ENCODE results near the gene IRF4.

DNA sequence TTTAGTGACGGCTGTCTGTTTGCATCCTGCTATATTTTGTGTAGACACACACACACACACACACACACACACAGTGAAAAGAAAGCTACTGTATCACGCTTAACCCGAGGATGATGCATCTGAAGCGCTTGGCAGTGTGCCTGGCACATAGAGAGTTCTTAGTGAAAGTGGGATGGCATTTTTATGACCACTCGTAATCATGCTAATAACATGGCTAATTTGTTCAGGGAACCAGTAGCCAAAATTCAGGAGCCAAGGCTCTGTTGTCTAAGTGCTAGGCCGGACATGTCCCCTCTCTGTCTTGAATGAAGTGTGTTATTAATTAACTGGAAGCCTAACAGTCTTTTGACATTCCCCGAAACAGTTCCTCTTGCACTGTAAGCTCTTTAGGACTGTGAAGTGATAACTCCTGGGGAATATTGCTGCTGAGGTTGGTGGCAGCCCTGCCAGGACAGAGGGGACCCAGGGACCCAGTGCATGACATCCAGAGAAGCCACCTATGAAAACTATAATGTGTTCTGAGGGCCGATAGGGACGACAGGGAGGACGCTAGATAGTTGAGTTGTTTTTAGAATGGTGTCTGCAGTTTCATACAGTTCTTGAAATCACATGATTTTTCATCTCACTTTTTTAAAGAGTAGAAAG is 45.0 kb upstream of the IRF4 start:
- TF ChIP-seq, protein P1, sequence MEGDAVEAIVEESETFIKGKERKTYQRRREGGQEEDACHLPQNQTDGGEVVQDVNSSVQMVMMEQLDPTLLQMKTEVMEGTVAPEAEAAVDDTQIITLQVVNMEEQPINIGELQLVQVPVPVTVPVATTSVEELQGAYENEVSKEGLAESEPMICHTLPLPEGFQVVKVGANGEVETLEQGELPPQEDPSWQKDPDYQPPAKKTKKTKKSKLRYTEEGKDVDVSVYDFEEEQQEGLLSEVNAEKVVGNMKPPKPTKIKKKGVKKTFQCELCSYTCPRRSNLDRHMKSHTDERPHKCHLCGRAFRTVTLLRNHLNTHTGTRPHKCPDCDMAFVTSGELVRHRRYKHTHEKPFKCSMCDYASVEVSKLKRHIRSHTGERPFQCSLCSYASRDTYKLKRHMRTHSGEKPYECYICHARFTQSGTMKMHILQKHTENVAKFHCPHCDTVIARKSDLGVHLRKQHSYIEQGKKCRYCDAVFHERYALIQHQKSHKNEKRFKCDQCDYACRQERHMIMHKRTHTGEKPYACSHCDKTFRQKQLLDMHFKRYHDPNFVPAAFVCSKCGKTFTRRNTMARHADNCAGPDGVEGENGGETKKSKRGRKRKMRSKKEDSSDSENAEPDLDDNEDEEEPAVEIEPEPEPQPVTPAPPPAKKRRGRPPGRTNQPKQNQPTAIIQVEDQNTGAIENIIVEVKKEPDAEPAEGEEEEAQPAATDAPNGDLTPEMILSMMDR (conservative IDR thresholded peaks at IDR 0.05; ENCODE audit: low read length), result no peak
- TF ChIP-seq EZH2phosphoT487 (IDR thresholded peaks at IDR 0.05; ENCODE audit: borderline replicate concordance, low read depth, low read length), result no peak

All from OCI-LY7 (cell line).